Fibroblast of pulmonary artery (primary cell): ENCODE data around the gene NPLOC4.

Experiments
- DNase-seq: peaks from one replicate; pipeline ENCODE4 v3.0.0-alpha.2; 2010; ENCODE audit warnings: low read depth
- H3K4me3 ChIP-seq: replicated peaks from 2 replicates; pipeline ENCODE4 v1.5.1; 2011; ENCODE audit warnings: low read depth, mild to moderate bottlenecking, control low read depth, low read length, moderate library complexity
- CTCF ChIP-seq: IDR thresholded peaks from 2 replicates; pipeline ENCODE4 v1.5.1; 2011; ENCODE audit warnings: mild to moderate bottlenecking, control low read depth, low read length, inconsistent platforms; ENCODE audit errors: missing control alignments

The NPLOC4 gene

GRCh38 chr17:81655378-81656117 is 18.6 kb upstream of the NPLOC4 start:
- no peak for DNase-seq
- TF ChIP-seq CTCF = no peak
- no peak overlapping the region for H3K4me3 ChIP-seq

- no peak for TF ChIP-seq CTCF
- DNase-seq = no peak
- H3K4me3 ChIP-seq = no peak overlapping the region
These were observed 16.2 kb upstream of the NPLOC4 start for GRCh38 chr17:81652906-81653771.

- TF ChIP-seq CTCF = no peak
- peak; percentile 79 for DNase-seq
- no peak overlapping the region for H3K4me3 ChIP-seq
These were observed 14.8 kb upstream of the NPLOC4 start for GRCh38 chr17:81651692-81652091.

GRCh38 chr17:81650951-81651350 is 14.0 kb upstream of the NPLOC4 start:
- H3K4me3 ChIP-seq = no peak overlapping the region
- no peak for TF ChIP-seq CTCF
- DNase-seq = no peak

GRCh38 chr17:81648707-81649085 is 11.8 kb upstream of the NPLOC4 start:
- H3K4me3 ChIP-seq = no peak overlapping the region
- no peak for DNase-seq
- no peak for TF ChIP-seq CTCF

GRCh38 chr17:81648013-81648706 is 11.2 kb upstream of the NPLOC4 start:
- TF ChIP-seq CTCF = no peak
- no peak overlapping the region for H3K4me3 ChIP-seq
- DNase-seq = no peak
